ENCODE measurements around the gene GRID2IP.

DNA sequence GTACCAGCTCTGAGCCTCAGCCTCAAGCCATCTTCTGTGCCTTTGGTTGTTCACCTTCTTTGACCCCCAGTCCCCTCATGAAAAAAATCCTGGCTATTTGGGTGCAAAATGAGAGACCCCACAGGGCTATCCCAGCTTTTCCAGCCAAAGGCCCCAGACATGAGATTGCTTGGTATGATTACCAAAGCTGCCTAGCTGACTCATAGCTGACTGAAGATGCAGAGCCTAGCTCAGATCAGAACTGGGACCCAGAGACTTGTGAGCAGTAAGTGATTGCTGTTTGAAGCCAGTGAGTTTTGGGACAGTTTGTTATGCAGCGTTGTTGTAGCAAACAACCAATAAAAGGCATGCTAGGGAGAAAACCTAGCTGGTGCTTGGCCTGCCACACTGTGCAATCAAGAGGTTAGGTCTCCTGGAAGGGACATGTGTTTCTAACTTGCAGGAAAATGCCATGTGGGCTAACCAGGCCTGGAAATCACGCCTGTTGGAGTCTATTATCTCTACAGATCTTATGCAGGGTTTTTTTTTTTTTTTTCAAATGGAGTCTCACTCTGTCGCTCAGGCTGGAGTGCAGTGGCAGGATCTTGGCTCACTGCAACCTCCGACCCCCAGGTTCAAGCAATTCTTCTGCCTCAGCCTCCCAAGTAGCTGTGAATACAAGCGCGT lies 55.5 kb downstream of the GRID2IP start:
- TF ChIP-seq JUND (IDR thresholded peaks at IDR 0.05; ENCODE audit: low read depth, low read length) (no peak), EP300 (IDR thresholded peaks at IDR 0.05; ENCODE audit: borderline replicate concordance in 1 of 2, control insufficient read depth in 1 of 2, low read depth in 2 of 2, low read length in 2 of 2) (no peak), POLR2A (IDR thresholded peaks at IDR 0.05; ENCODE audit: low read depth, low read length) (no peak), IRF4 (IDR thresholded peaks at IDR 0.05; ENCODE audit: low read depth, low read length) (no peak)
- TF ChIP-seq, protein P1, sequence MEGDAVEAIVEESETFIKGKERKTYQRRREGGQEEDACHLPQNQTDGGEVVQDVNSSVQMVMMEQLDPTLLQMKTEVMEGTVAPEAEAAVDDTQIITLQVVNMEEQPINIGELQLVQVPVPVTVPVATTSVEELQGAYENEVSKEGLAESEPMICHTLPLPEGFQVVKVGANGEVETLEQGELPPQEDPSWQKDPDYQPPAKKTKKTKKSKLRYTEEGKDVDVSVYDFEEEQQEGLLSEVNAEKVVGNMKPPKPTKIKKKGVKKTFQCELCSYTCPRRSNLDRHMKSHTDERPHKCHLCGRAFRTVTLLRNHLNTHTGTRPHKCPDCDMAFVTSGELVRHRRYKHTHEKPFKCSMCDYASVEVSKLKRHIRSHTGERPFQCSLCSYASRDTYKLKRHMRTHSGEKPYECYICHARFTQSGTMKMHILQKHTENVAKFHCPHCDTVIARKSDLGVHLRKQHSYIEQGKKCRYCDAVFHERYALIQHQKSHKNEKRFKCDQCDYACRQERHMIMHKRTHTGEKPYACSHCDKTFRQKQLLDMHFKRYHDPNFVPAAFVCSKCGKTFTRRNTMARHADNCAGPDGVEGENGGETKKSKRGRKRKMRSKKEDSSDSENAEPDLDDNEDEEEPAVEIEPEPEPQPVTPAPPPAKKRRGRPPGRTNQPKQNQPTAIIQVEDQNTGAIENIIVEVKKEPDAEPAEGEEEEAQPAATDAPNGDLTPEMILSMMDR (IDR thresholded peaks at IDR 0.05 in 2 of 3, conservative IDR thresholded peaks at IDR 0.05 in 1 of 3; ENCODE audit: control insufficient read depth in 2 of 3, extremely low read depth in 1 of 3, insufficient read depth in 1 of 3, low read depth in 3 of 3, low read length in 3 of 3): no peak
- TF ChIP-seq, protein P2, sequence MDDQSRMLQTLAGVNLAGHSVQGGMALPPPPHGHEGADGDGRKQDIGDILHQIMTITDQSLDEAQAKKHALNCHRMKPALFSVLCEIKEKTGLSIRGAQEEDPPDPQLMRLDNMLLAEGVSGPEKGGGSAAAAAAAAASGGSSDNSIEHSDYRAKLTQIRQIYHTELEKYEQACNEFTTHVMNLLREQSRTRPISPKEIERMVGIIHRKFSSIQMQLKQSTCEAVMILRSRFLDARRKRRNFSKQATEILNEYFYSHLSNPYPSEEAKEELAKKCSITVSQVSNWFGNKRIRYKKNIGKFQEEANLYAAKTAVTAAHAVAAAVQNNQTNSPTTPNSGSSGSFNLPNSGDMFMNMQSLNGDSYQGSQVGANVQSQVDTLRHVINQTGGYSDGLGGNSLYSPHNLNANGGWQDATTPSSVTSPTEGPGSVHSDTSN (IDR thresholded peaks at IDR 0.05; ENCODE audit: insufficient replicate concordance, low read depth, low read length): no peak
- TF ChIP-seq, protein P3, sequence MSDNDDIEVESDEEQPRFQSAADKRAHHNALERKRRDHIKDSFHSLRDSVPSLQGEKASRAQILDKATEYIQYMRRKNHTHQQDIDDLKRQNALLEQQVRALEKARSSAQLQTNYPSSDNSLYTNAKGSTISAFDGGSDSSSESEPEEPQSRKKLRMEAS (IDR thresholded peaks at IDR 0.05; ENCODE audit: low read depth, low read length): no peak
- TF ChIP-seq, protein P4, sequence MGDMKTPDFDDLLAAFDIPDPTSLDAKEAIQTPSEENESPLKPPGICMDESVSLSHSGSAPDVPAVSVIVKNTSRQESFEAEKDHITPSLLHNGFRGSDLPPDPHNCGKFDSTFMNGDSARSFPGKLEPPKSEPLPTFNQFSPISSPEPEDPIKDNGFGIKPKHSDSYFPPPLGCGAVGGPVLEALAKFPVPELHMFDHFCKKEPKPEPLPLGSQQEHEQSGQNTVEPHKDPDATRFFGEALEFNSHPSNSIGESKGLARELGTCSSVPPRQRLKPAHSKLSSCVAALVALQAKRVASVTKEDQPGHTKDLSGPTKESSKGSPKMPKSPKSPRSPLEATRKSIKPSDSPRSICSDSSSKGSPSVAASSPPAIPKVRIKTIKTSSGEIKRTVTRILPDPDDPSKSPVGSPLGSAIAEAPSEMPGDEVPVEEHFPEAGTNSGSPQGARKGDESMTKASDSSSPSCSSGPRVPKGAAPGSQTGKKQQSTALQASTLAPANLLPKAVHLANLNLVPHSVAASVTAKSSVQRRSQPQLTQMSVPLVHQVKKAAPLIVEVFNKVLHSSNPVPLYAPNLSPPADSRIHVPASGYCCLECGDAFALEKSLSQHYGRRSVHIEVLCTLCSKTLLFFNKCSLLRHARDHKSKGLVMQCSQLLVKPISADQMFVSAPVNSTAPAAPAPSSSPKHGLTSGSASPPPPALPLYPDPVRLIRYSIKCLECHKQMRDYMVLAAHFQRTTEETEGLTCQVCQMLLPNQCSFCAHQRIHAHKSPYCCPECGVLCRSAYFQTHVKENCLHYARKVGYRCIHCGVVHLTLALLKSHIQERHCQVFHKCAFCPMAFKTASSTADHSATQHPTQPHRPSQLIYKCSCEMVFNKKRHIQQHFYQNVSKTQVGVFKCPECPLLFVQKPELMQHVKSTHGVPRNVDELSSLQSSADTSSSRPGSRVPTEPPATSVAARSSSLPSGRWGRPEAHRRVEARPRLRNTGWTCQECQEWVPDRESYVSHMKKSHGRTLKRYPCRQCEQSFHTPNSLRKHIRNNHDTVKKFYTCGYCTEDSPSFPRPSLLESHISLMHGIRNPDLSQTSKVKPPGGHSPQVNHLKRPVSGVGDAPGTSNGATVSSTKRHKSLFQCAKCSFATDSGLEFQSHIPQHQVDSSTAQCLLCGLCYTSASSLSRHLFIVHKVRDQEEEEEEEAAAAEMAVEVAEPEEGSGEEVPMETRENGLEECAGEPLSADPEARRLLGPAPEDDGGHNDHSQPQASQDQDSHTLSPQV (IDR thresholded peaks at IDR 0.05): no peak

All from GM12878 (cell line).